GM19351 (cell line): ENCODE data around the gene CYP19A1.

ENCODE experiments used
- ATAC-seq: cut with Tn5 transposase; IDR thresholded peaks from one replicate; pipeline ENCODE4 v1.9.1; 2021; ENCODE audit warnings: mild to moderate bottlenecking, moderate library complexity; ENCODE audit not compliant: unreplicated experiment

CYP19A1 gene

DNA sequence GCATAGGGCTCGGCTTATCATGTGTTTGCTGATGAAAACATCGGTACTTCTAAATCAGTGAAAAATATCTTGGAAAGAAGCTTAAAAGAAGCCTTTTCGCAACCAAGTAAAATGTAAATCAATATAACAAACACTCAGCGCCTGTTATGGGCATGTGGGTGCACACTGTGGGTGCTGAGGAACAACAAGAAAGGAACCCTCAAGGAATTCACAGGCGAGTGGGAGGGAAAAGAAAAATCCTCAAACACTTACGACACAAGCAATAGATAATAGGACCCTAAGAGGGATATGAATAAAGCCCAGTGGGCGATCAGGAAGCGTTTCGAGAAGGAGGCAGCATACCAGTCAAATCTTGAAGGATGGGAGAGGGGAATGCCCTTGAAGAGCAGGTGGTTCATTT lies 25.0 kb upstream of the CYP19A1 start:
- no peak for ATAC-seq

GRCh38 chr15:51359981-51360380 lies 21.6 kb upstream of the CYP19A1 start:
- no peak for ATAC-seq

- no peak for ATAC-seq
These were observed 18.6 kb upstream of the CYP19A1 start for GRCh38 chr15:51356983-51357382.

DNA sequence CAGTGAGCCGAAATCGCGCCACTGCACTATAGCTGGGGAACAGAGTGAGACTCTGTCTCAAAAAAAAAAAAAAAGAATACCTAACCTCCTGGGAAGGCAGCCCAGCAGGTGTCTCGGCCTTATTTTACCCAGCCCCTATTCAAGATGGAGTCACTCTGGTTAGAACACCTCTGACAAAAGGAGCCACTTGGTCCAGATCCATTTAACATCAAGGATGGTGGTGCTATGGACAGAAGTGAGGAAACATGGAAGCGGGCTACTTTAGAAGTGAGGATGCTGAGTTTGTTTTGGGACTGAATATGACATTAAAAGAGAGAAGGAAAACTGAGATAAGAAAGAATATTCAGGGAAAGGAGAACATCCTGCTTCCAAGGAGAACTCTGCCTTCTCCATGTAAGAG lies 17.8 kb upstream of the CYP19A1 start:
- no peak for ATAC-seq

DNA sequence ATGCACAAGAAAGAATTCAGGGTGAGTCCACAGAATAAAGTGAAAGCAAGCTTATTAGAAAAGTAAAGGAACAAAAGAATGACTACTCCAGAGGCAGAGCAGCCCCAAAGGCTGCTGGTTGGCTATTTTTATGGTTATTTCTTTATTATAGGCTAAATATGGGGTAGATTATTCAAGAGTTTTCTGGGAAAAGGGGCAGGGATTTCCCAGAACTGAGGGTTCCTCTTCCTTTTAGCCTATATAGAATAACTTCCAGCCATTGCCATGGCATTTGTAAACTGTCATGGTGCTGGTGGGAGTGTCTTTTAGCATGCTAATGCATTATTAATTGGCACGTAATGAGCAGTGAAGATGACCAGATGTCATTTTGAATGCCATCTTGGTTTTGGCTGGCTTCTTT lies 16.7 kb upstream of the CYP19A1 start:
- ATAC-seq = no peak

- ATAC-seq = no peak
These were observed 15.6 kb upstream of the CYP19A1 start for GRCh38 chr15:51353976-51354375.

GRCh38 chr15:51350723-51351122 lies 12.3 kb upstream of the CYP19A1 start:
- ATAC-seq = no peak

- ATAC-seq = no peak
These were observed 10.9 kb upstream of the CYP19A1 start for GRCh38 chr15:51349156-51349844.

- ATAC-seq = peak; percentile 99
These were observed 10.3 kb upstream of the CYP19A1 start for GRCh38 chr15:51348688-51349087.

GRCh38 chr15:51346136-51346535 lies 7.7 kb upstream of the CYP19A1 start:
- no peak for ATAC-seq

DNA sequence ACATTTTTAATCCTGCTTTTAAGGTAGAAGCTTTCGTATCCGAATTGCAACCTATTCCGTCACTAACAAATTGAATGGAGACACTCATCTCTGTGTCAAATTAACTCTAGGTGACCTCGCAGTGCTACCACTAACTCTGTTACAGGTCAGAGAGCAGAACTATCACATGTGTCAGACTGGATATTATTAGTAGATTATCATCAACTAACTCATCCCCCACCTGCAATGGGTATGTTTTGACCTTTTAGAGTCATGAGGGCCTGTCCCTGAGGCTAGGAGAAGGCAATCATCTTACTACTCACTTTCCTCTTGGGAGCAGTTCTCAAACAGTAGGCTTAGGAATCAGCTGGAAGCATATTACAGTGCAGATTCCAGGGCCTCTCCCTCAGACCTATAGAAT lies 5.1 kb upstream of the CYP19A1 start:
- ATAC-seq = no peak

DNA sequence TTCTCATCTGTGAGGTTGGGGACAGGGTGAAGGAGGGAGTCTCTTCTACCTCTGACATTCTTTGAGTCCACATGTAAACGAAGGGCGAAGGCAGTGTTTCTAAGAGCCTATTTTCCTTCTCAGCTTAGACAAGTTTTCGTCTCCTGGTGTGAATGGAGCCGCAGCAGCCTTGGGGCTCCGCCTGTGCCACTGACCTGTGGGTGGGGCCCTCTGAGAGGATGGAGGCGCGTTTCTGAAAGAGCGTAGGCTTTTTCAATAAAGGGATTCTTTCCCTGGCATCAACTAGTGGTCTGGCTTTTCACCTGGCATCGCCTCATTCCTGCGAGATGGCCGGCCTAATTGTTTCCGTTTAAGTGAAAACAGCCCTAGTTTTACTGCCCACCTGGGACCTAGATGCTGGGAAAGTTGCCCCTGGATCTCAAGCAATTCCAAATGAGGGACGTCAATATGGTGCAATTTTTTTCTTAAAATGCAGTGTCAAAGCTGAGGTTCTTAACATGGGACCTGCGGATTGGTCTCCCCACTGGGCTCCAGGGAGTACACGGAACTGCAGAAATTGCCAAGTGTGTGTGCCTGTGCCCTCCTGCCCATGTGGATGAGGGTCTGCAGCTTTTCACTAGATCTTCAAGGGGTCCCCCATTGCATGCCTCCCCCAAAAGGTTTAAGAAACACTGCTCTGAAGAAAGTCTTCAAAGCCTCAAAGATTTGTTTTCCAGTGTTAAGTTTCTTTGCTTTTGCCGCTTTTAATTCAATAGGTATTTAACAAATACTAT lies 4.0 kb upstream of the CYP19A1 start:
- no peak for ATAC-seq

DNA sequence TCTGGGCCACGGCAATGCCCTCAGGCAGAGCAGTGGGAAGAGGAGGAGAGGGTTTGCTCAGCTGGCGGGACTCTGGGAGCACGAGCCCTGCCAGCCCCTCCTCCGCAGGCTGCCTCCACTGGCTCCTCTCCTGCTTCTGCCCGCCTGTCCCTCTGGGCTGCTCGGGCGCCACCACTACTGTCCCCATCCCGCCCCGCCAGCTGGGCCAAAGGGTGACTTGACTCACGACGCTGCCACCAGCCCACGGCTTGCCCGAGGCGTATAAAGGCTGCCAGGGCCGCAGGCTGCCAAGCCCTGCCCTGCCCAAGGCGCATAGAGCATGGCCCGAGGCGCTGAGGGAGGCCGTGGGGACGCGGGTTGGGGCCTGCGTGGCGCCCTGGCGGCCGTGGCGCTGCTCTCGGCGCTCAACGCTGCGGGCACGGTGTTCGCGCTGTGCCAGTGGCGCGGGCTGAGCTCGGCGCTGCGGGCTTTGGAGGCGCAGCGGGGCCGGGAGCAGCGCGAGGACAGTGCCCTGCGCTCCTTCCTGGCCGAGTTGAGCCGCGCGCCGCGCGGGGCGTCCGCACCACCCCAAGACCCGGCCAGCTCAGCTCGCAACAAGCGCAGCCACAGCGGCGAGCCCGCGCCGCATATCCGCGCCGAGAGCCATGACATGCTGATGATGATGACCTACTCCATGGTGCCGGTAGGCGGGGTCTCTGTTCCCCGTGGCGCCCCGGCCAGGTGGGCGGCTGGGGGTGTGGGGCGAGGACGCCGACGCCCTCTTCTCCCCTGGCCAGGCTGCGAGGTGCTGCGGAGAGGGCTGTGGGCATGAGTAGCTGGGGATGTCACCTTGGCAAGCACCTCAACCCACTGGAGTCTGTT lies 3.2 kb upstream of the CYP19A1 start, which contains the start of gene GLDN:
GLDN (plus strand) TSS at position 290 of the 861 bp plus-strand sequence; CDS start at position 320, 30 bp downstream.
- ATAC-seq = no peak

DNA sequence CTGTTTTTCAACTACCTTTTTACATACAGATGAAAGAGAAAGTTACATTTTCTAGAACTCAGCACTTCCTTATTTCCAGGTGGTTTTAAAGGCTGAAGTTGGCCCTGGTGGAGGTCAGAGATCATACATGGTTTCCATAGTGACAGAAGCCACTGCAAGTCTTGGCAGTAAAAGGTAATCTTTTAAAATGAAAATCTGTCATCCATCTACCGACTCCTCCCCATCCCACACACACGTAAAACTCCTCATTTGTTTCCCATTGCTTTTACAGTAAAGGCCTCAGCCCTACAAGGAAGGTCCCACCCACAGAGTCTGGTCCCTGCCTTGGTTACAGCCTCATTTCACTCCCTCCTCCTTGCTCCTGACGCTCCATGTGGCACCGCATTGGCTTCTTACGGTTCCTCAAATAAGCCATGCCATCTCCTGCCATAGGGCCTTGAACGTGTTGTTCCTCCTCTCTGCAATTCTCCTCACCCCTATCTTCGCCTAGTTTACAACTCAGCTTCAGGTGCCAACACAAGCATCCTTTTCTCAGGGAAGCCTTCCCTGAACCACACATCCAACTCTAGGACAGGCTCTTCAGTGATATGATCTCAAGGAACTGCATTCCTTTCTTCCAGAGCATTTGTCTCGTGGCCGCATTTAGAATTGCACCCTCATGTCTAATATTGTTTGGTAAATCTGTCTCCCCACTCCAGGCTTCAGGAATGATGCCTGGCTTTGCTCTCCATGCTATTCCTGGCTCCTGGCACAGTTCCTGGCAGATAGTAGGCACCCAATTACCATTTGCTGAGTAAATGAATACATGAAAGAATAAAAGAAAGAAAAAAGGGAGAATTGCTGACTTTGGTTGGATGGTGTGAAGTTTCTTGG lies 2.6 kb downstream of the CYP19A1 start:
- peak; percentile 83 for ATAC-seq

DNA sequence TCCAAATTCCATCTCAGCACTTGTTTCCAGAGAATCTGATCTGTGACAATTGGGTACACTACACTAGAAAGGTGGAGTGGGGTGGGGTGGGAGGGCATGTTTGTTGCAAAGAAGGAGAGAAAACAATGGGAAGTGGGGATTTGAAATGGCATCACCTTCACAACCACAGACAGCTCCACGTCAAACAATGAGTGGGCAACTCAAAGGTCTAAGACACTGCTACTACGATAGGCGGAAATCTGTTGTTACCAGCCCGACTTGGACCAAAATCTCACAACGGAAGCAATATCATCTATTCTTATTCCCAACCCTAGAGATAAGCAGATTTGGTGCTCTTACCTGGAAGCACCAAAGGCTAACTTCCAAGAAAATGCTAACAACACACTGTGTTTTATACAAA lies 3.3 kb downstream of the CYP19A1 start:
- ATAC-seq = no peak

- ATAC-seq = no peak
These were observed 4.4 kb downstream of the CYP19A1 start for GRCh38 chr15:51334011-51334451.

- no peak for ATAC-seq
These were observed 4.8 kb downstream of the CYP19A1 start for GRCh38 chr15:51333571-51333970.

- ATAC-seq = no peak
These were observed 5.9 kb downstream of the CYP19A1 start for GRCh38 chr15:51332206-51333147.

DNA sequence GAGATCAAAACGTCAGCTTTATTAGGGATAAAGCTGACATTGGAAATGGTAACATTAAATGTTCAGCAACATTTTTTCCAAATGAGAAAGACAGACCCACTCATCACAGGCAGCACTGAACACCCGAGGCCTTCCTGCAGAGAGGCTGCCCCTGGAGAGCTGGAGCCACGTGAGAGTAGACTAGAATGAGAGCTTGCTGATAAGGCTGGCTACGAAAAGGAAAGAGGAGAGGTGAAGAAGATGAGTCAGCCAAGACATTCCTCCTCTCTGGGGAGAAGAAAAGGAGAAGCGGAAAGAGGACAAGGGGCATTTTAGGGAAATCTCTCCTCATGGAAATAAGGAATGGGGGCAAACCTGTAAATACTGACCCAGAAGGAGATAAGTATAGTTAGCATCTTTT lies 7.3 kb downstream of the CYP19A1 start:
- ATAC-seq = no peak
